ENCODE results near the gene PHOSPHO1. TPM values are rescaled to one million over a fixed set of nuclear protein-coding genes. Genes with fewer than 3 reads are reported as not detected.

The PHOSPHO1 gene
- total RNA-seq, 2 experiments from 2014 or later = not detected

DNA sequence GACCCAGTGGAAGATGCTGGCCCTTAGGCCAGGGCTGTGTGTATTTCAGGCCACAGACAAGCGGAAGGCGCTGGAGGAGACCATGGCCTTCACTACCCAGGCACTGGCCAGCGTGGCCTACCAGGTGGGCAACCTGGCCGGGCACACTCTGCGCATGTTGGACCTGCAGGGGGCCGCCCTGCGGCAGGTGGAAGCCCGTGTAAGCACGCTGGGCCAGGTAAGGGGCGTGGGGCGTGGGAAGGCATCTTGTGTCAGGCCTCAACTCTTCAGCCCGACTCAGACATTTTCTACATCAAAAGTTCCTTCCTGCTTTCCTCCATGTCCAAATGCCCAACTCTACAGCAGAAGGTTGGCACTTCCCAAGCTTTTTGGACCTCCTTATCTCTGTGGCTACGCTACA, 14.1 kb downstream of the PHOSPHO1 start:
- POLR2A ChIA-PET = interaction anchor here (0.7 to 5.8 kb wide), 6 partner anchors 8 to 24 kb away, joined by 3 to 52 read pairs (median 6); no protein-coding TSS in a partner anchor

DNA sequence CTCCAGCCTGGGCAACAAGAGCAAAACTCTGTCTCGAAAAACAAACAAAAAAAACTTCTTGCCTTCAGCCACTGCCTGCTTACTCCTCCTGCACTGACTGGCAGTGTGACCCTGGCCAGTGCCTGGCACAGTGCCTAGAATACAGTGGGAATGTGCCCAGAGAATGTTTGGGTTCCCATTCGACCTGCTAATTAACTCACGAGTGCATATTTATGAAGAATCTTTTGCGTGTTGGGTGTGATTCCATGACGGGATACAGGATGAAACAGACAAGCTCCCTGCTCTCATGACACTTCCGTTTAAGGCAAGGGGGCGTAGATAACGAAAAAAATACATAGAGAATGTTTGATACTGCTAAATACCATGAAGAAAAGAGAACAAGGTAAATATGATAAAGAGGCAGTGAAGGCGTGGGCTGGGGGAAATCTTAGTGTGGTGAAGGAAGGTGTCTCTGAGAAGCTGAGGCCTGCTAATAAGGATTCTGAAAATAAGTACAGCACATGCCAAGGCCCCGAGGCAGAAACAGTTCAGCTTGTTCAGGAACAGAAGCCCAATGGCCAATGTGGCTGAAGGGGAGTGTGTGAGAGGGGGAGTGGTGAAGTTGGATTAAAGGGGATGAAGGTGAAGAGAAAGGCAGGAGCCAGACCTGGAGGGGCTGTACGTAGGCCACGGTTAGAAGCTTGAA, 15.8 kb downstream of the PHOSPHO1 start:
- Mint-ChIP-seq H3K27ac (peak overlapping the region; percentile 91), H3K27me3 (no peaks in the 10 kb centered on the region), H3K9me3 (no peaks in the 10 kb centered on the region), H3K4me1 (ENCODE audit: low read depth) (peaks cover 77% of the 10 kb centered on the region), H3K4me3 (peak overlapping the region; percentile 79), H3K36me3 (ENCODE audit: low read depth) (peaks cover 66% of the 10 kb centered on the region)
- TF ChIP-seq, protein P1, sequence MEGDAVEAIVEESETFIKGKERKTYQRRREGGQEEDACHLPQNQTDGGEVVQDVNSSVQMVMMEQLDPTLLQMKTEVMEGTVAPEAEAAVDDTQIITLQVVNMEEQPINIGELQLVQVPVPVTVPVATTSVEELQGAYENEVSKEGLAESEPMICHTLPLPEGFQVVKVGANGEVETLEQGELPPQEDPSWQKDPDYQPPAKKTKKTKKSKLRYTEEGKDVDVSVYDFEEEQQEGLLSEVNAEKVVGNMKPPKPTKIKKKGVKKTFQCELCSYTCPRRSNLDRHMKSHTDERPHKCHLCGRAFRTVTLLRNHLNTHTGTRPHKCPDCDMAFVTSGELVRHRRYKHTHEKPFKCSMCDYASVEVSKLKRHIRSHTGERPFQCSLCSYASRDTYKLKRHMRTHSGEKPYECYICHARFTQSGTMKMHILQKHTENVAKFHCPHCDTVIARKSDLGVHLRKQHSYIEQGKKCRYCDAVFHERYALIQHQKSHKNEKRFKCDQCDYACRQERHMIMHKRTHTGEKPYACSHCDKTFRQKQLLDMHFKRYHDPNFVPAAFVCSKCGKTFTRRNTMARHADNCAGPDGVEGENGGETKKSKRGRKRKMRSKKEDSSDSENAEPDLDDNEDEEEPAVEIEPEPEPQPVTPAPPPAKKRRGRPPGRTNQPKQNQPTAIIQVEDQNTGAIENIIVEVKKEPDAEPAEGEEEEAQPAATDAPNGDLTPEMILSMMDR (IDR thresholded peaks at IDR 0.05) = no peak
- intact Hi-C loops (cut with micrococcal nuclease) = no loop called here
- DNase-seq = peak; percentile 80
- ChIA-PET POLR2A (interaction anchor here (0.6 to 5.8 kb wide), 10 partner anchors 10 to 36 kb away, joined by 3 to 52 read pairs (median 6); no protein-coding TSS in a partner anchor), CTCF (interaction anchor here (0.9 to 8.9 kb wide), 5 partner anchors 9 to 35 kb away, joined by 3 to 58 read pairs (median 9); partner anchors contain the start of gene PHOSPHO1)
- ATAC-seq = no peak

More for the DNA sequence above, 14.1 kb downstream of the PHOSPHO1 start:
- H3K4me3 Mint-ChIP-seq = peak overlapping the region; percentile 45
- peak overlapping the region; percentile 89 for H3K27ac Mint-ChIP-seq
- H3K27me3 Mint-ChIP-seq = no peaks in the 10 kb centered on the region
- peaks cover 68% of the 10 kb centered on the region for H3K36me3 Mint-ChIP-seq (ENCODE audit: low read depth)
- no peaks in the 10 kb centered on the region for H3K9me3 Mint-ChIP-seq
- ATAC-seq (no peak), DNase-seq (no peak)
- intact Hi-C loops (cut with micrococcal nuclease) = no loop called here
- TF ChIP-seq, protein P1 (IDR thresholded peaks at IDR 0.05) = no peak
- CTCF ChIA-PET = interaction anchor here (1.0 kb wide), 1 partner anchor 11 kb away, joined by 3 read pairs; no protein-coding TSS in a partner anchor
- H3K4me1 Mint-ChIP-seq (ENCODE audit: low read depth) = peaks cover 75% of the 10 kb centered on the region

DNA sequence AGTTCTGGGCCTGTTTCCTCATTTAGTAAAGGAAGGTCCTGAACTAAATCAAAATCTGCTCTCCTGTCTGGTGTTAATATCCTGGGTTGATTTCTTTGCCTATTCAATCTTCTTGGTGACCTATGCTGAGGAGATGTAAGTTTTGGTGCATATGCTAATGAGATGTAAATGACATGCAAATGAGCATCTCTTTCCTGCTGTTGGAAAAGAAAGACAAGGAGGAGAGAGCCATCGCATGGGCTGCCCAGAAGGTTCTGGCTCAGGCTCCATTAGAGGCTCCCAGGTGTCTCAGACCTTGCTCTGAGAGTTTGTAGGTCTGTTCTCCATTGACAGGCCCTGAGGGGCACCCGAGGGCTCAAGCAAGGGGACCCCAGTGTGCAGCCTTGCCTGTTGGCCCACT, 16.7 kb downstream of the PHOSPHO1 start:
- Mint-ChIP-seq H3K36me3 (ENCODE audit: low read depth) (peaks cover 58% of the 10 kb centered on the region), H3K4me3 (peak overlapping the region; percentile 79), H3K27me3 (no peaks in the 10 kb centered on the region), H3K27ac (peak overlapping the region; percentile 91), H3K4me1 (ENCODE audit: low read depth) (peaks cover 77% of the 10 kb centered on the region), H3K9me3 (no peaks in the 10 kb centered on the region)
- intact Hi-C loops (cut with micrococcal nuclease) = no loop called here
- TF ChIP-seq, protein P1 (IDR thresholded peaks at IDR 0.05) = no peak
- CTCF ChIA-PET = interaction anchor here (0.9 to 8.9 kb wide), 8 partner anchors 8 to 41 kb away, joined by 3 to 58 read pairs (median 9); partner anchors contain the start of gene PHOSPHO1
- POLR2A ChIA-PET = interaction anchor here (2.1 to 5.8 kb wide), 3 partner anchors 10 to 21 kb away, joined by 7 to 52 read pairs (median 8); no protein-coding TSS in a partner anchor
- ATAC-seq (no peak), DNase-seq (no peak)

DNA sequence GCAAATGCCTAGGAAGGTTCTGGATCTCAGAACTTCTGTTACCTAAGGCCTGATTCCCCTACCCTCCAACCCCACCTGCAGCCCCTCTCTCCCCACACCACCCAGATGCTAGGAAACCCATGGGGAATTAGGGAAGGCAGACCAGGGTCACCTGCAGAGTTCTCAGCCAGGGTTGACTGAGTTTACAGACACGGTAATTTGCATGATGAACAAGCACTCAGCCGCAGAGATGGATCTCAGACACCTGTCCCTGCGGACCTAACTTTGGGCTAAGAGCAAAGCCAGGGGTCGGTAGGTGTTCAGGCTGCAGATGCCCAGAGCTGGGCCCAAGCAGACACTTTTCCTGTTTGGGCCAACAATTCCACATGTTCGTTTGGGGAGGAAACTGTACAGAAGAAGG, 17.2 kb downstream of the PHOSPHO1 start:
- intact Hi-C loops (cut with micrococcal nuclease) = no loop called here
- H3K4me3 Mint-ChIP-seq = peak overlapping the region; percentile 79
- TF ChIP-seq, protein P1 (IDR thresholded peaks at IDR 0.05) = no peak
- H3K27me3 Mint-ChIP-seq = no peaks in the 10 kb centered on the region
- ATAC-seq (no peak), DNase-seq (no peak)
- H3K4me1 Mint-ChIP-seq (ENCODE audit: low read depth) = peaks cover 76% of the 10 kb centered on the region
- H3K36me3 Mint-ChIP-seq (ENCODE audit: low read depth) = peaks cover 55% of the 10 kb centered on the region
- H3K27ac Mint-ChIP-seq = peak overlapping the region; percentile 91
- POLR2A ChIA-PET = interaction anchor here (2.1 to 5.8 kb wide), 4 partner anchors 9 to 21 kb away, joined by 7 to 52 read pairs (median 24); no protein-coding TSS in a partner anchor
- H3K9me3 Mint-ChIP-seq = no peaks in the 10 kb centered on the region
- CTCF ChIA-PET = interaction anchor here (1.1 to 8.9 kb wide), 5 partner anchors 9 to 40 kb away, joined by 3 to 58 read pairs (median 11); no protein-coding TSS in a partner anchor
